ENCODE data around the gene TDRD3. TPM values are rescaled to one million over a fixed set of nuclear protein-coding genes. Genes with fewer than 3 reads are reported as not detected.
"Not testable (repeated sequence)": the region's sequence is repeated elsewhere in the genome, so short reads cannot be mapped to it uniquely, and the experiment has no call there.

Gene TDRD3
- total and polyA plus RNA-seq, 9 donors: 23.5 to 37.4 (median 27.5) TPM

GRCh38 chr13:60397704-60398378 lies 821 bp downstream of the TDRD3 start:
- WGBS (ENCODE audit: insufficient coverage): under 1% methylated on average over 25 of the region's 43 CpGs
- Histone ChIP-seq H3K9me3 (replicated peaks; ENCODE audit: control insufficient read depth, low read depth, low read length) (no peaks in the 10 kb centered on the region), H3K4me3 (ENCODE audit: low read length) (peak overlapping the region; percentile 76), H3K4me1 (ENCODE audit: control insufficient read depth, insufficient read depth, low read length) (peaks cover 8% of the 10 kb centered on the region), H3K27me3 (ENCODE audit: control insufficient read depth, insufficient read depth, low read length) (no peaks in the 10 kb centered on the region), H3K27ac (ENCODE audit: low read length) (peak overlapping the region; percentile 98), H3K36me3 (ENCODE audit: control insufficient read depth, insufficient read depth, low read length) (no peaks in the 10 kb centered on the region)
- DNase-seq: peak; percentile 82

DNA sequence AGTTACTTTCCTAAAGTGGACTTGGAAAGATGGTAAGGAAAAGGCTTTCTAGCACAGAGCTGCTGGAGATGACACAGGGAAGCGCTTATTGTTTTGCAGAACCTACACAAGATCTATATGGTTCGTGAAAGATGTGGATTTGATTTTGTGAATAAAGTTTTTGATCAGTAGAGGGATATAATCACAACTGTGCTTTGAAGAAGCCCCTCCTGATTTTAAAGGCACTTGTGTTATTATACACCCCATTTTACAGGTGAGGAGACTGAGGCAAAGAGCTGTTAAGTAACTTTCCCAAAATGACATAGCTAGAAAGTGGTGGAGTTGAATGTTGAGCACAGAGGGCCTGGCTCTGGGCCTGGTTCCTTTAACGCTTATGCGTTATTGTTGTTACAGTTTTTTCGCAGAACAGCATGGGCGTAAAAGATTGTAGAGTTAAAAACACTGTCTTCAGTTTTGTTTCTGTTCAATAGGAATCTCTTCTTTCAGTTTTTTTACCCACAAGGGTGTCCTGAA lies 1.4 kb downstream of the TDRD3 start:
- Histone ChIP-seq H3K27ac (ENCODE audit: low read length) (peak overlapping the region; percentile 98), H3K27me3 (ENCODE audit: control insufficient read depth, insufficient read depth, low read length) (no peaks in the 10 kb centered on the region), H3K4me1 (ENCODE audit: control insufficient read depth, insufficient read depth, low read length) (peaks cover 8% of the 10 kb centered on the region), H3K9me3 (replicated peaks; ENCODE audit: control insufficient read depth, low read depth, low read length) (no peaks in the 10 kb centered on the region), H3K36me3 (ENCODE audit: control insufficient read depth, insufficient read depth, low read length) (no peaks in the 10 kb centered on the region), H3K4me3 (ENCODE audit: low read length) (peak overlapping the region; percentile 76)
- DNase-seq: peak; percentile 43
- no CpG with 5 or more reads among the region's 6 CpGs for WGBS (ENCODE audit: insufficient coverage)

GRCh38 chr13:60398907-60399589 lies 2.0 kb downstream of the TDRD3 start:
- DNase-seq: peak; percentile 8
- H3K36me3 ChIP-seq (ENCODE audit: control insufficient read depth, insufficient read depth, low read length): no peaks in the 10 kb centered on the region

GRCh38 chr13:60402022-60402421 lies 5.0 kb downstream of the TDRD3 start:
- Histone ChIP-seq H3K27ac (ENCODE audit: low read length) (no peak overlapping the region), H3K4me1 (ENCODE audit: control insufficient read depth, insufficient read depth, low read length) (peaks cover 8% of the 10 kb centered on the region), H3K4me3 (ENCODE audit: low read length) (no peak overlapping the region), H3K36me3 (ENCODE audit: control insufficient read depth, insufficient read depth, low read length) (no peaks in the 10 kb centered on the region), H3K9me3 (replicated peaks; ENCODE audit: control insufficient read depth, low read depth, low read length) (no peaks in the 10 kb centered on the region), H3K27me3 (ENCODE audit: control insufficient read depth, insufficient read depth, low read length) (no peaks in the 10 kb centered on the region)
- no peak for DNase-seq

More at GRCh38 chr13:60398907-60399589, 2.0 kb downstream of the TDRD3 start:
- no peaks in the 10 kb centered on the region for H3K9me3 ChIP-seq (replicated peaks; ENCODE audit: control insufficient read depth, low read depth, low read length)
- peak overlapping the region; percentile 76 for H3K4me3 ChIP-seq (ENCODE audit: low read length)
- H3K4me1 ChIP-seq (ENCODE audit: control insufficient read depth, insufficient read depth, low read length): peaks cover 8% of the 10 kb centered on the region
- H3K27ac ChIP-seq (ENCODE audit: low read length): peak overlapping the region; percentile 98
- no peaks in the 10 kb centered on the region for H3K27me3 ChIP-seq (ENCODE audit: control insufficient read depth, insufficient read depth, low read length)
- 89% methylated on average over 3 of the region's 6 CpGs for WGBS (ENCODE audit: insufficient coverage)

DNA sequence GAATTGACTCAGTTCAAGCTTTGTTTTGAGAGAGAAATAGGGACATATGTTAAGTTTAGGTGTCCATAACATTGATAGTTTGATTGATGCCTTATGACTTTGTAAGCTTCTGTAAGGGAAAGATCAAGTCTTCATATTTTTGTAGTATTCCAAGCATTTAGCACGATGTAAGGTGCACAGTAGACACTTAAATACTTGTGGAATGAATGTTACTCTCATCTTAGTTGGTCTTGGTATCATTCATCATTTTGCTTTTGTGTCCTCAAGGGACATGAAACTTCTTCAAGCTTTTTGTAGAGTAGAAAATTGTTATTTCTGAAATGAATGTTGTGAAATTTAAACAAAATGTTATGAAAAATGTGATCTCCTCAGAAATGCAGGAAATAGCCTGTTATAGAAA lies 10.1 kb downstream of the TDRD3 start:
- no CpG with 5 or more reads among the region's 1 CpG for WGBS (ENCODE audit: insufficient coverage)
- H3K4me3 ChIP-seq (ENCODE audit: low read length): no peak overlapping the region

GRCh38 chr13:60407852-60408251 lies 10.8 kb downstream of the TDRD3 start:
- H3K4me3 ChIP-seq (ENCODE audit: low read length); H3K27me3 ChIP-seq (ENCODE audit: control insufficient read depth, insufficient read depth, low read length); H3K27ac ChIP-seq (ENCODE audit: low read length); DNase-seq; H3K36me3 ChIP-seq (ENCODE audit: control insufficient read depth, insufficient read depth, low read length); H3K9me3 ChIP-seq (replicated peaks; ENCODE audit: control insufficient read depth, low read depth, low read length); H3K4me1 ChIP-seq (ENCODE audit: control insufficient read depth, insufficient read depth, low read length): not testable (repeated sequence)
- WGBS (ENCODE audit: insufficient coverage): no CpG with 5 or more reads among the region's 11 CpGs

More for the DNA sequence above, 10.1 kb downstream of the TDRD3 start:
- Histone ChIP-seq H3K27me3 (ENCODE audit: control insufficient read depth, insufficient read depth, low read length) (no peaks in the 10 kb centered on the region), H3K27ac (ENCODE audit: low read length) (no peak overlapping the region), H3K36me3 (ENCODE audit: control insufficient read depth, insufficient read depth, low read length) (no peaks in the 10 kb centered on the region), H3K9me3 (replicated peaks; ENCODE audit: control insufficient read depth, low read depth, low read length) (no peaks in the 10 kb centered on the region), H3K4me1 (ENCODE audit: control insufficient read depth, insufficient read depth, low read length) (no peaks in the 10 kb centered on the region)
- DNase-seq: no peak

- DNase-seq; H3K4me1 ChIP-seq (ENCODE audit: control insufficient read depth, insufficient read depth, low read length); H3K36me3 ChIP-seq (ENCODE audit: control insufficient read depth, insufficient read depth, low read length); H3K4me3 ChIP-seq (ENCODE audit: low read length); H3K27me3 ChIP-seq (ENCODE audit: control insufficient read depth, insufficient read depth, low read length); H3K9me3 ChIP-seq (replicated peaks; ENCODE audit: control insufficient read depth, low read depth, low read length); H3K27ac ChIP-seq (ENCODE audit: low read length): not testable (repeated sequence)
- 83% methylated on average over 1 of the region's 4 CpGs for WGBS (ENCODE audit: insufficient coverage)
These were observed 12.7 kb downstream of the TDRD3 start for GRCh38 chr13:60409574-60410292.

GRCh38 chr13:60410299-60410698 lies 13.3 kb downstream of the TDRD3 start:
- no peaks in the 10 kb centered on the region for H3K36me3 ChIP-seq (ENCODE audit: control insufficient read depth, insufficient read depth, low read length)
- no peaks in the 10 kb centered on the region for H3K27me3 ChIP-seq (ENCODE audit: control insufficient read depth, insufficient read depth, low read length)
- no peak for DNase-seq
- no peak overlapping the region for H3K27ac ChIP-seq (ENCODE audit: low read length)
- H3K9me3 ChIP-seq (replicated peaks; ENCODE audit: control insufficient read depth, low read depth, low read length): no peaks in the 10 kb centered on the region
- 68% methylated on average over 2 of the region's 3 CpGs for WGBS (ENCODE audit: insufficient coverage)
- no peak overlapping the region for H3K4me3 ChIP-seq (ENCODE audit: low read length)
- no peaks in the 10 kb centered on the region for H3K4me1 ChIP-seq (ENCODE audit: control insufficient read depth, insufficient read depth, low read length)

DNA sequence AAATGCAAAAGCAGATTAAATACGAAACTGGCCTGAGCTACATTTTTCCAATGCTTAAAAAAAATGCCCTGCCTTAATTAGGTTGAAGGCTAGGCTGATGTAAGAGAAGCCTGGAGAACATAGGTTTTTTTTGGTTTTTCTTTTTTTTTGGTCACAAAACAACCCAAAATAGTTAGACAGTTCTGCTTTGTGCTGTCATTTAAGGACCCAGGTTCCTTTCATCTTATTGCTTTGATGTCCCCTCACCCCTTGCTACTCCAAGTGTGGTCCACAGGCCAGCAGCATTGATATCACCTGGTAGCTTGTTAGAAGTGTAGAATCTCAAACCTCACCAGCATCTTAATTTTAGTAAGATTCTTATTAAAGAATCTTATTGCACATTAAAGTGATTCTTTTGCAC lies 14.4 kb downstream of the TDRD3 start:
- Histone ChIP-seq H3K27me3 (ENCODE audit: control insufficient read depth, insufficient read depth, low read length) (no peaks in the 10 kb centered on the region), H3K4me1 (ENCODE audit: control insufficient read depth, insufficient read depth, low read length) (no peaks in the 10 kb centered on the region), H3K9me3 (replicated peaks; ENCODE audit: control insufficient read depth, low read depth, low read length) (no peaks in the 10 kb centered on the region), H3K4me3 (ENCODE audit: low read length) (no peak overlapping the region), H3K27ac (ENCODE audit: low read length) (no peak overlapping the region), H3K36me3 (ENCODE audit: control insufficient read depth, insufficient read depth, low read length) (no peaks in the 10 kb centered on the region)
- no peak for DNase-seq
- WGBS (ENCODE audit: insufficient coverage): no CpG with 5 or more reads among the region's 1 CpG

DNA sequence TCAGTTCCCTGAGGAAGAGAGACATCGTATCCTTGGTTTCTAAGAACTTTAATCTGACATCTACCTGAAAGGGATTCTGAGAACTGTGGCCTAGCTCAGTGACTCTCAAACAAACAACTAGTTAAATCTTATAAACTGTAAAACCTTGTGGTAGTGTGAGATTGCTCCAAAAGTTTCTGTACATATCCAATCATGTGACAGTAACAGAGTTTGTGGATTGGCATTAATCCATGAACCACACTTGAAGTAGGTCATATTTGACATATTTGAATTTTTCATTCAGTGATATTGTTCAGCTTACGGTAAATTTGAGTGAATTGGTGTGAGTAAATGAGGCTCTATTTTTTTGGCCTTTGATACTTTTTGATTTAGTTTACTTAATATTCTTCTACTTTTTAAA lies 15.0 kb downstream of the TDRD3 start:
- Histone ChIP-seq H3K27me3 (ENCODE audit: control insufficient read depth, insufficient read depth, low read length) (no peaks in the 10 kb centered on the region), H3K36me3 (ENCODE audit: control insufficient read depth, insufficient read depth, low read length) (no peaks in the 10 kb centered on the region), H3K4me3 (ENCODE audit: low read length) (no peak overlapping the region), H3K27ac (ENCODE audit: low read length) (no peak overlapping the region), H3K4me1 (ENCODE audit: control insufficient read depth, insufficient read depth, low read length) (no peaks in the 10 kb centered on the region), H3K9me3 (replicated peaks; ENCODE audit: control insufficient read depth, low read depth, low read length) (no peaks in the 10 kb centered on the region)
- no CpG with 5 or more reads among the region's 2 CpGs for WGBS (ENCODE audit: insufficient coverage)
- DNase-seq: no peak
